RWPE2 (cell line): ENCODE results near the gene WDR27.

ENCODE experiments used
- ATAC-seq: fragments of 200-7000 bp; cut with Tn5 transposase; 3 replicates; pipeline ENCODE4 v1.9.1; 2021; ENCODE audit warnings: low read depth
- DNase-seq: peaks from one replicate; pipeline ENCODE4 v3.0.0-alpha.2; 2020; ENCODE audit warnings: low spot score
- H3K27ac ChIP-seq: fragments of 450-650 bp; 2 replicates; pipeline ENCODE4 v1.5.1; 2017; ENCODE audit warnings: mild to moderate bottlenecking; ENCODE audit not compliant: poor library complexity, severe bottlenecking
- H3K27me3 ChIP-seq: fragments of 250-450 bp; sonication (Bioruptor Pico); 2 replicates; pipeline ENCODE4 v1.5.1; 2021; ENCODE audit warnings: mild to moderate bottlenecking, moderate library complexity; ENCODE audit not compliant: insufficient read depth, poor library complexity, severe bottlenecking
- H3K36me3 ChIP-seq: fragments of 250-450 bp; sonication (Bioruptor Pico); 2 replicates; pipeline ENCODE4 v1.5.1; 2020; ENCODE audit warnings: low read depth, mild to moderate bottlenecking, moderate library complexity
- H3K4me1 ChIP-seq: fragments of 250-450 bp; sonication (Bioruptor Pico); 2 replicates; pipeline ENCODE4 v1.5.1; 2021; ENCODE audit warnings: mild to moderate bottlenecking, moderate library complexity; ENCODE audit not compliant: insufficient read depth, poor library complexity, severe bottlenecking
- H3K4me3 ChIP-seq: fragments of 250-450 bp; sonication (Bioruptor Pico); 2 replicates; pipeline ENCODE4 v1.5.1; 2021; ENCODE audit warnings: mild to moderate bottlenecking, moderate library complexity; ENCODE audit not compliant: severe bottlenecking
- H3K9me3 ChIP-seq: fragments of 250-450 bp; sonication (Bioruptor Pico); 2 replicates; pipeline ENCODE4 v1.5.1; 2021; ENCODE audit warnings: mild to moderate bottlenecking, moderate library complexity; ENCODE audit not compliant: severe bottlenecking
- CTCF ChIP-seq: fragments of 450-650 bp; IDR thresholded peaks from one replicate; pipeline ENCODE4 v1.5.1; 2017; ENCODE audit warnings: mild to moderate bottlenecking, moderate library complexity; ENCODE audit not compliant: poor library complexity, severe bottlenecking

WDR27 gene

GRCh38 chr6:169417101-169417500 lies 284.7 kb downstream of the WDR27 start:
- TF ChIP-seq CTCF: no peak
- no peak for ATAC-seq

GRCh38 chr6:169416249-169416648 lies 285.6 kb downstream of the WDR27 start:
- H3K4me3 ChIP-seq: no peak overlapping the region
- H3K36me3 ChIP-seq: no peaks in the 10 kb centered on the region
- TF ChIP-seq CTCF: no peak
- no peaks in the 10 kb centered on the region for H3K27me3 ChIP-seq
- no peak for DNase-seq
- H3K27ac ChIP-seq: no peak overlapping the region
- H3K4me1 ChIP-seq: no peaks in the 10 kb centered on the region
- H3K9me3 ChIP-seq: peaks cover 12% of the 10 kb centered on the region
- ATAC-seq: no peak

More at GRCh38 chr6:169417101-169417500, 284.7 kb downstream of the WDR27 start:
- Histone ChIP-seq H3K36me3 (no peaks in the 10 kb centered on the region), H3K27me3 (no peaks in the 10 kb centered on the region), H3K4me1 (no peaks in the 10 kb centered on the region), H3K9me3 (peaks cover 12% of the 10 kb centered on the region), H3K4me3 (no peak overlapping the region), H3K27ac (no peak overlapping the region)
- no peak for DNase-seq

- TF ChIP-seq CTCF: no peak
- DNase-seq (no peak), ATAC-seq (no peak)
- Histone ChIP-seq H3K9me3 (peaks cover 13% of the 10 kb centered on the region), H3K27ac (no peak overlapping the region), H3K36me3 (no peaks in the 10 kb centered on the region), H3K4me1 (no peaks in the 10 kb centered on the region), H3K4me3 (no peak overlapping the region), H3K27me3 (no peaks in the 10 kb centered on the region)
These were observed 286.6 kb downstream of the WDR27 start for GRCh38 chr6:169415179-169415578.

- no peaks in the 10 kb centered on the region for H3K27me3 ChIP-seq
- no peak for DNase-seq
- H3K36me3 ChIP-seq: no peaks in the 10 kb centered on the region
- no peak for ATAC-seq
- no peaks in the 10 kb centered on the region for H3K4me1 ChIP-seq
- H3K9me3 ChIP-seq: peaks cover 13% of the 10 kb centered on the region
- no peak overlapping the region for H3K4me3 ChIP-seq
- H3K27ac ChIP-seq: no peak overlapping the region
- TF ChIP-seq CTCF: no peak
These were observed 290.1 kb downstream of the WDR27 start for GRCh38 chr6:169411722-169412121.

- no peaks in the 10 kb centered on the region for H3K36me3 ChIP-seq
- ATAC-seq (no peak), DNase-seq (no peak)
- peaks cover 13% of the 10 kb centered on the region for H3K9me3 ChIP-seq
- no peak for TF ChIP-seq CTCF
- no peak overlapping the region for H3K27ac ChIP-seq
- no peak overlapping the region for H3K4me3 ChIP-seq
- H3K27me3 ChIP-seq: no peaks in the 10 kb centered on the region
- no peaks in the 10 kb centered on the region for H3K4me1 ChIP-seq
These were observed 290.5 kb downstream of the WDR27 start for GRCh38 chr6:169411296-169411695.
